ENCODE data around the gene GABRD. TPM values are rescaled to one million over a fixed set of nuclear protein-coding genes. Genes with fewer than 3 reads are reported as not detected.
A peak's percentile ranks its signal among the peaks of the same experiment; 100 is the strongest.

GABRD gene
- total and polyA plus RNA-seq, 2 experiments from 2014 or later = not detected

DNA sequence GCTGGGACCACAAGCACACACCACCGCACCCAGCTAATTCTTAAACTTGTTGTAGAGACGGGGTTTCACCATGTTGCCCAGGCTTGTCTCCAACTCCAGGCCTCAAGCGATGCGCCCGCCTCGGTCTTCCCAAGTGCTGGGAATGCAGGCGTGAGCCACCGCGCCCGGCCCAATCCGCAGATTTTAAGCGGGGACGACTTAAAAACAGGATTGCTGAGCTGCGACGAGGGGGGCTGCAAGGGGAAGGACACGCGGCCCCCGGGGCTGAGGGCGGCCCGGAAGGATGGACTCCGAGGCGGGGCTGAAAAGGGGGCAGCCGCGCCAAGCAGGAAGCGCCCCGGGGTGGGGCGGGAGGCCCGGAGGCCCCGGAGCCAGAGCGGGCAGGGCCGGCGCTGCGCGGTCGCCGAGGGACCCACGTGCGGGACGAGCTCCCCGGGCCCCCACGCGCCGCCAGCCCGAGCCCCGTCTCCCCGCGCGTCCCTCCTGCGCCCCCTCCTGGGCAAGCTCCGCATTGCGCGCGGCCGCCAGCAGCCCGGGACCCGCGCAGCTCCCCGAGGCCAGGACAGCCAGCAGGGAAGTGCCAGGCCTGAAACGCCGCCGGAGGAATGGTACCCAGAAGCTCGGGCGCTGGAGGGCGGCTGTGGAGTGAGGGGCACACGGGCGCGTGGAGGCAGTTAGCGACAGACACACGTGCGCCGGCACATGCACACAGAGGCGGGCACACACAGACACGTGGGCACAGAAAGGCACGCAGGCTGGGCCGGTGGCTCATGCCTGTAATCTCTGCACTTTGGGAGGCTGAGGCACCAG is 25.6 kb downstream of the GABRD start:
- H2AFZ ChIP-seq = peak overlapping the region; percentile 81
- no peaks in the 10 kb centered on the region for H3F3A ChIP-seq (ENCODE audit: insufficient read depth)
- H3K9me3 ChIP-seq (ENCODE audit: low read depth) = no peaks in the 10 kb centered on the region
- 6% methylated on average over 40 to 51 of the region's 75 CpGs for WGBS, 2 experiments (ENCODE audit: low coverage in 1 of 2, low lambda C conversion rate in 2 of 2, missing lambda C conversion rate in 2 of 2)
- H3K4me2 ChIP-seq (ENCODE audit: unreplicated experiment) = peak overlapping the region; percentile 83
- no peaks in the 10 kb centered on the region for H3K9me2 ChIP-seq (ENCODE audit: insufficient read depth)
- TF ChIP-seq EZH2 (IDR thresholded peaks at IDR 0.05; ENCODE audit: insufficient read depth, poor library complexity, severe bottlenecking) (no peak), EZH2phosphoT487 (IDR thresholded peaks at IDR 0.05; ENCODE audit: insufficient read depth, low read depth) (no peak)
- H3K27me3 ChIP-seq (replicated peaks; ENCODE audit: insufficient read depth) = peaks cover 21% of the 10 kb centered on the region
- in situ Hi-C loops (cut with MboI) = no loop called here
- H3K4me1 ChIP-seq (ENCODE audit: insufficient read depth) = peaks cover 4% of the 10 kb centered on the region; the same call in 1 of the 2 replicates
- H3K79me2 ChIP-seq (ENCODE audit: insufficient read depth) = no peaks in the 10 kb centered on the region
- H3K9ac ChIP-seq = peak overlapping the region; percentile 40
- peak overlapping the region; percentile 63 for H3K4me3 ChIP-seq
- no peaks in the 10 kb centered on the region for H4K20me1 ChIP-seq (ENCODE audit: insufficient read depth)
- no peak overlapping the region for H3K27ac ChIP-seq
- DNase-seq = peak; percentile 74
- no peaks in the 10 kb centered on the region for H3K36me3 ChIP-seq (ENCODE audit: low read depth)

DNA sequence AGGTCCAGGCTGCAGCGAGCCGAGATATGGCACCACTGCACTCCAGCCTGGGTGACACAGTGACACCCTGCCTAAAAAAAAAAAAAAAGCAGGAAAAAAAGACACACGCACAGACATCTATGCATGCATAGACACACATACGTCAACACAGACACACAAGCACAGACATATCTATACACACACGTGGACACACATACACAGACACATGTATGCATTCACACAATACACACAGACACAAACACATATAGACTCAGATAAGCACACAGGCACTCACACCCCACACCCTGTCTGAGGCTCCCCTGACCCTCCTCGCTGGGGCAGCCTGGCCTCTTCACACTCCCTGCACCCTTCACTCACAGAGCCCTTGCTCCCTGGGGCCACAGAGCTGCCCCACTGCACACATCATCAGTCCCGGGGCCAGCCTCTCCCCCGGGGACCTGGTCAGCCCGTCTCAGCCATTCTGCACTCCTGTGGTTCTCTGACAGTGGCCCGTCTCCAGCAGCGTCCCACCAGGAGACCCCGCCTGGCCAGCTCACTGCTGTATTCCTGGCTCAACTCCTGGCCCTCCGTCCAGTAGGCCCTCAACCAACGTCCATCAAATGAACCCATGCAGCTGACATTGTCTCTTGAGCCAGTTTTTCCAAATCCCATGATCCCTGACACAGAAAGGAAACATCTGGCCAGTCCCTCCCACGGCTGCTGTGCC is 26.5 kb downstream of the GABRD start:
- peak; percentile 37 for DNase-seq
- no peak overlapping the region for H2AFZ ChIP-seq
- no peak overlapping the region for H3K4me3 ChIP-seq
- in situ Hi-C loops (cut with MboI) = no loop called here
- H3K9me3 ChIP-seq (ENCODE audit: low read depth) = no peaks in the 10 kb centered on the region
- H3K9me2 ChIP-seq (ENCODE audit: insufficient read depth) = no peaks in the 10 kb centered on the region
- TF ChIP-seq EZH2phosphoT487 (IDR thresholded peaks at IDR 0.05; ENCODE audit: insufficient read depth, low read depth) = no peak
- no peak for TF ChIP-seq EZH2 (IDR thresholded peaks at IDR 0.05; ENCODE audit: insufficient read depth, poor library complexity, severe bottlenecking)
- peaks cover 4% of the 10 kb centered on the region; the same call in 1 of the 2 replicates for H3K4me1 ChIP-seq (ENCODE audit: insufficient read depth)
- no peaks in the 10 kb centered on the region for H3K79me2 ChIP-seq (ENCODE audit: insufficient read depth)
- peaks cover 18% of the 10 kb centered on the region for H3K27me3 ChIP-seq (replicated peaks; ENCODE audit: insufficient read depth)
- WGBS, 2 experiments (ENCODE audit: low coverage in 1 of 2, low lambda C conversion rate in 2 of 2, missing lambda C conversion rate in 2 of 2) = 42 to 44% methylated on average over 15 of the region's 15 CpGs
- no peaks in the 10 kb centered on the region for H3F3A ChIP-seq (ENCODE audit: insufficient read depth)
- H3K9ac ChIP-seq = 0 out of 2 replicates have a peak overlapping the region, but pooled peaks have one; percentile 40
- no peaks in the 10 kb centered on the region for H3K36me3 ChIP-seq (ENCODE audit: low read depth)
- H3K27ac ChIP-seq = no peak overlapping the region
- H3K4me2 ChIP-seq (ENCODE audit: unreplicated experiment) = no peak overlapping the region
- no peaks in the 10 kb centered on the region for H4K20me1 ChIP-seq (ENCODE audit: insufficient read depth)

DNA sequence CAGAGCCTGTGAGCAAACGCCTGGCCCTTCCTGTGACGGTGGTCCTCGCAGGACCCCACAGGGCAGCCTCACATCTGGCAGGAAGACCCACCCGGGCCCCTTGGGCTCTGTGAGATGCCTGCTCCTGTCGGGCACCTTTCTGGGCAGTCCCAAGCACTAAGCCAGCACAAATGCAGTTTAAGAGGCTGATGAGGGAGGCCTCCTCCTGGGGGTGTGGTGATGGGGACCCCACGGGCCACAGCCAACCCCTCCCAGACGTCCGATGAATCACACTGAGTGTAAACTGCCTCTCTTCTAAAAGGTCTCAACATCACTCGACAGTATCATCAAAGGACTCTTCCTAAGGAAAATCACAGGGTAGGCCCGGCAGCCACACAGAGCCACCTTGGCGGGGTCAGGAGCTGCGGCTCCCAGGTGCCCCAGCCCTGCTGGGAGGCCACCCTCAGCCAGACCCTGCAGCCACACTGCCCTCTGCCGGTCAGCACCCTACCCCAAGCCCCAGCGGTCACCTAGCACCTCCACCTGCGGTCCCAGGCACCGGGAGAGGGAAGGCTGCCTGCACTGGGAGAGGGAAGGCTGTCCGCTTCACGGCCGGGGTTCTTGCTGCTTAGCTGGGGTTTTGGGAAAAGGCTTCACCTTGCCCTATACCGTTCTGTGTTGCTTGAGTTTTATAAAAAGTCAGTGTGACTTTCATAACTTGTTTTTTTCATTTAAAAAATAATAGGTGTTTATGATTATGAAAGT is 27.2 kb downstream of the GABRD start:
- peaks cover 4% of the 10 kb centered on the region; the same call in 1 of the 2 replicates for H3K4me1 ChIP-seq (ENCODE audit: insufficient read depth)
- 40 to 42% methylated on average over 20 of the region's 20 CpGs for WGBS, 2 experiments (ENCODE audit: low coverage in 1 of 2, low lambda C conversion rate in 2 of 2, missing lambda C conversion rate in 2 of 2)

More for the DNA sequence above, 27.2 kb downstream of the GABRD start:
- Histone ChIP-seq H3K27me3 (replicated peaks; ENCODE audit: insufficient read depth) (peaks cover 25% of the 10 kb centered on the region), H3K36me3 (ENCODE audit: low read depth) (no peaks in the 10 kb centered on the region), H4K20me1 (ENCODE audit: insufficient read depth) (no peaks in the 10 kb centered on the region), H3K27ac (no peak overlapping the region), H3K9me3 (ENCODE audit: low read depth) (no peaks in the 10 kb centered on the region), H3K79me2 (ENCODE audit: insufficient read depth) (no peaks in the 10 kb centered on the region), H3K4me3 (no peak overlapping the region), H2AFZ (no peak overlapping the region), H3K4me2 (ENCODE audit: unreplicated experiment) (no peak overlapping the region), H3F3A (ENCODE audit: insufficient read depth) (no peaks in the 10 kb centered on the region), H3K9me2 (ENCODE audit: insufficient read depth) (no peaks in the 10 kb centered on the region), H3K9ac (no peak overlapping the region)
- DNase-seq = peak; percentile 21
- in situ Hi-C loops (cut with MboI) = no loop called here
- TF ChIP-seq EZH2 (IDR thresholded peaks at IDR 0.05; ENCODE audit: insufficient read depth, poor library complexity, severe bottlenecking) (no peak), EZH2phosphoT487 (IDR thresholded peaks at IDR 0.05; ENCODE audit: insufficient read depth, low read depth) (no peak)
